HG03342 (cell line): ENCODE data around the gene RNU4-1.

Experiments used
- ATAC-seq: cut with Tn5 transposase; IDR thresholded peaks from one replicate; pipeline ENCODE4 v1.9.1; 2021; ENCODE audit warnings: mild to moderate bottlenecking, moderate library complexity; ENCODE audit not compliant: unreplicated experiment

Gene RNU4-1

DNA sequence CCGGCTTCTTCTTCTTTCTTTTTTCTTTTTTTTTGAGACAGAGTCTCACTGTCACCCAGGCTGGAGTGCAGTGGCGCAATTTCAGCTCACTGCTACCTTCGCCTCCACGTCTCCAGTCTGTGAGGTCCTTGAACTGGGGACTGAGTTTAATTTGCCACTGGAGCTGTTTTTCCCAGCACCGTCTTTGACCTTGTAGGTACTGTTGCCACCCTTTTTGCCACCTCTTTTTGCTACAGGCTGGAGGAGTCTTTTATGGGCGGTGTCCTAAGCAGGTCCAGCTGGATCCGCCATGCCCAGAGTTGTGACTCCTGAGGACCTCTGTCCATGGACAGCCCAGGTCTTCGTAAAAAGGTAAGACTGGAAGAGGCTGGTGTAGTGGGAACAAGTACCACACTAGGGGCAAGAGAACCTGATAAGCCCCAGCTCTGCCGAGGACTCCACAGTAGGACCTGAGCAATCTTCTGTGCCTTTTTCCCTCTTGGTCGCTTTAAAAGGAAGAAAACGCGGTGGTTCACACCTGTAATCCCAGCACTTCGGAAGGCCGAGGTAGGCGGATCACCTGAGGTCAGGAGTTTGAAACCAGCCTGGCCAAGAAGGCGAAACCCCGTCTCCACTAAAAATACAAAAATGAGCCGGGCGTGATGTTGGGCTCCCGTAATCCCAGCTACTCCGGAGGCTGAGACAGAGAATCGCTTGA is 2.3 kb downstream of the RNU4-1 start:
- no peak for ATAC-seq

DNA sequence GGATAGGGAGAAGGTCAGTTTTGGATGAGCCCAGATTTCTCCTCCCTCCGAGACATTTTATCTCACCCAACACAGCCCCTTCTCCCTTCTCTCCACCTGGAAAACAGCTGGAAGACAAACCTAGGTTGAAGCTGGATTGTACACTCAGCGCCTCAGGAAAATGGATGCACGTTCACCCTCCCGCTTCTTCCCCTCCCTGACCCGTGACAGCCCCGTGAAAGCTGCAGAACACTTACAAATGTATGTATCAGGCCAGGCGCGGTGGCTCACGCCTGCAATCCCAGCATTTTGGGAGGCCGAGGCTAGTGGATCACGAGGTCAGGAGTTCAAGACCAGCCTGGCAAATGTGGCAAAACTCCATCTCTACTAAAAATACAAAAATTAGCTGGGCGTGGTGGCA is 5.5 kb downstream of the RNU4-1 start:
- ATAC-seq = no peak

DNA sequence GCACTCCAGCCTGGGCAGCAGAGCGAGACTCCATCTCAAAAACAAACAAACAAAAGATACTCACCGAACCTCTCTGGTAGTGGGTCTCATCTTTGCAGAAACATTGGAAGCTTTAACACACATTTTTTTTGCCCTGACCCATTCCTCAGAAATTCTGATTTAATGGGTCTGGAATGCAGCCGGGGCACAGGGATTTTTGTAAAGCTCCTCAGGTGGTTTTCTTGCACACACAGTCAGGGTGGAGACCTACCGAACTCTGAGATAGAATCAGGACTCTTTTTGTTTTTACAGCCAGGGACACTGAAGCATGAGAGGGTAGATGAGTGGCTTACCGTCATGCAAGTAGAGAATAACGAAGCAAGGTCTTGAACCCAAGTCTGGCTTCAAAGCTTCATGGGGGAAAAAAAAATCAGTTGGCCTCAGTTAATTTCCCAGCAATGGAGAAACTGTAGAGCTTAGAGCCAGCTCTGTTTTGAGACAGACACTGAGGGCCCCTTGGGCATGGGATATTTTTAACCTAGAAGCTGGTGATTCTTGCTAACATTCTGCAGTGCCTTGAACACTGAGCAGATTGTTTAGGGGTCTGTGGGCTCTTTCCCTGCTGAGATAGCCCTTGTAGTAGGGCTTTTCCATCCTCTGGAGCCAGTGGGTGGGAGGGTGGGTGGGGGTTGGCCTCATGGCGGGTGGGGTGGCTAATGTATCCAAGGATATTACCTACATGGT is 6.1 kb downstream of the RNU4-1 start:
- no peak for ATAC-seq

DNA sequence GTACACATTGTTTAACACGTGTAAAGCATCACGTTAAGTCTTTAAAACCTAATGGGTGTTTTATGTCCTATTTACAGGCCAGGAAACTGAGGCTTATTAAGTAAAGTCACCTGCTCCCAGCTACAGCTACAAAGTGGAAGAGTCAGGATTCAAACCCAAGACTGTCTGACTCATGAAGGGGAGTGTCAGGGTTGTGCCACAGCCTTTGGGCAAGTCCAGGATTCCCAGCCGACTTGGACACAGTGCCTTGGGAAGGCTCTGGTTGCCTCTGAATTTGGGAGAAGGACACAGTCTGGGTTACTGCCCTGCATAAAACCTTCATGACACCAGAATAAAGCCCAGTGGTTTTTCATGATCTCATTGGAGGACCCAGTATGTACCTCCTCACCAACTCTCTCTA is 8.7 kb downstream of the RNU4-1 start:
- ATAC-seq = no peak

DNA sequence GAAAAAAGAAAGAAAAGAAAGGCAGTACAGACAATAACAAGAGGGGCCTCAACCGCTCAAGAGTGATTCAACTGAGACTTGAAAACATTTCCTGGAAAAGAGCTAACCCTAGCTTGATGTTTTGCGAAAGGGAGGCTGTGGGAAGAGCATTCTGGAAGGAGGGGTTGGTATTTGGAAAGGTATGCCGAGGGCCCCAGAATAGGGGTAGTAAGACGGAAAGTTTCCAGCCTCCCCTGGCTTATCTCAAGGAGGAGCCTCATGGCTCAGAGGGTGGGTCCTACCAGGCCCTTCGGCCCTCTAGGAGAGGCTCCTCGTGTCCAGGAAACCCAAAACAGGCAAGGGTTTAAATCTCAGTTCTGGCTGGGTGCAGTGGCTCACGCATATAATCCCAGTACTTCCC is 9.7 kb downstream of the RNU4-1 start:
- ATAC-seq = no peak

DNA sequence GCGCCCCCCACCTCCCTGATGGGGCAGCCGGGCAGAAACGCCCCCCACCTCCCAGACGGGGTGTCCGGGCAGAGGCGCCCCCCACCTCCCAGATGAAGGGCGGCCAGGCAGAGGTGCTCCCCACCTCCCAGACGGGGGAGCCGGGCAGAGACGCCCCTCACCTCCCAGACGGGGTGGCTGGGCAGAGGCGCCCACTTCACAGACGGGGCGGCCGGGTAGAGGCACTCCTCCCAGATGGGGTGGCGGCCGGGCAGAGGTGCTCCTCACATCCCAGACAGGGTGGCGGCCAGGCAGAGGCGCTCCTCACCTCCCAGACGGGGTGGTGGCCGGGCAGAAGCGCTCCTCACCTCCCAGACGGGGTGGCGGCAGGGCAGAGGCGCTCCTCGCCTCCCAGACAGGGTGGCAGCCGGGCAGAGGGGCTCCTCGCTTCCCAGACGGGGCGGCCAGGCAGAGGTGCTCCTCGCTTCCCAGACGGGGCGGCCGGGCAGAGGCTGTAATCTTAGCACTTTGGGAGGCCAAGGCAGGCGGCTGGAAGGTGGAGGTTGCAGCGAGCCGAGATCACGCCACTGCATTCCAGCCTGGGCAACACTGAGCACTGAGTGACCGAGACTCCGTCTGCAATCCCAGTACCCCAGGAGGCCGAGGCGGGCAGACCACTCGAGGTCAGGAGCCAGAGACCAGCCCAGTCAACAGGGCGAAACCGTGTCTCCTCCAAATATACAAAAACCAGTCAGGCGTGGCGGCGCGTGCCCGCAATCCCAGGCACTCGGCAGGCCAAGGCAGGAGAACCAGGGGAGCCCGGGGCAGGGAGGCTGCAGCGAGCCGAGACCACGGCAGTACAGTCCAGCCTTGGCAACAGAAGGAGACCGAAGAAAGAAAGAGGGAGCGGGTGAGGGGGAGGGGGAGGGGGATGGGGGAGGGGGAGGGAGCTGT is 14.6 kb downstream of the RNU4-1 start:
- ATAC-seq = no peak

DNA sequence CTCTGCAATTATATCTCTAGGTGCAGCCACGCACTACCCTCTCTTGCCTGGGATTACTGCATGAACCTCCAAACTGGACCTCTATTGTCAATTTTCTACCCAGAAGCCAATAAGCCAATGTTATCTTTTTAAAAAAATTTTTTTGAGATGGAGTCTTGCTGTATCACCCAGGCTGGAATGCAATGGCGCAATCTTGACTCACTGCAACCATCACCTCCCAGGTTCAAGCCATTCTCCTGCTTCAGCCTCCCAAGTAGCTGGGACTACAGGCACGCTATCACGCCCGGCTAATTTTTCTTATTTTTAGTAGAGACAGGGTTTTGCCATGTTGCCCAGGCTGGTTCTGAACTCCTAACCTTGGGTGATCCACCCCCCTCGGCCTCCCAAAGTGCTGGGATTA is 16.3 kb downstream of the RNU4-1 start:
- no peak for ATAC-seq

DNA sequence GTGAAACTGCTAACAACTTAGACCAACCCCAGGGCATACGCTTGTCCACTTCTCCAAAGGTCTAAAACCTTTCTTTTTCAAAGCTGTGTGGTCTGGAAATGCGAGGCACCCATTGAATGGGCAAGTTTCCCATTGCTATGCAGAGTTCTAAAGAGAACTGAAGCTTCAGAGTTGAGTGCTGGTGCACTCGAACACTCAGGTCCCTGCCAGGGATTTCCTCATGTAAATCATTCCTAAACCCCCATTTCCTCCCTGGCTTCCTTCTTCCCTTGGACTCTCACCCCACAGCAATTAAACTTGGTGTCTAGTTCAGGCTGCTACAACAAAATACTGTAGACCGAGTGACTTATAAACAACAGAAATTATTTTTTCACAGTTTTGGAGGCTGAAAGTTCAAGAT is 25.3 kb downstream of the RNU4-1 start:
- ATAC-seq = no peak

DNA sequence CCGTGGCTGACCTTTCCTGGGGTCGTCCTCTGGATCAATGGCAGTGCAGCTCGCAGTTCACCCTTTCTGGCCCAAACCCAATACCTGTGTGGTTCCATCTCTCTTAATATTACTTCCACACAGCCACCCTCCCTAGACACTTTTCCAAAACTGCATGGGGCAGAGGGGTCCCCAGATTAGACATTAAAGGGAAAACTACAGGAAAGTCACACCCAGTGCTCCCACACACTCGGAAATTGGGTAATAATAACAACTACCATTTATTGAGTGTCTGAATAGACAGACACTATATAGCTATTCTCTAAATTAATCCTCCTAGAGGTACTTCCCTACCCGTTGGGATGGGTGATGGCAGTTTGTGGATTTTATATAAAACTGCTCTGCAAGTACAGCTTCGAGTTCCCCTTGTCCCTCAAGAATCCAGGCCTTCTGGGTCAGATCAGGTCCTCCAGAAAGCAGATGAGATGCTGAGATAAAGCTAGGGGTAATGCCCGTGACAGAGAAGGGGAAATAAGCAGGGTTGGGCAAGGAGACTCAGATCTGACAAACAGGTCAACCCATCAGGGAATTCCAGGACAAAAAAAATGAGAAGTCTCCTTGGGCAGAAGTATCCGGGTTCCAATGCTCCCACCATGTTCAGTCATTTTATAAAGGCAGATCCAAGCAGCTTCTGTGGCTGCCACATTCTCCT is 26.7 kb downstream of the RNU4-1 start:
- ATAC-seq = no peak

DNA sequence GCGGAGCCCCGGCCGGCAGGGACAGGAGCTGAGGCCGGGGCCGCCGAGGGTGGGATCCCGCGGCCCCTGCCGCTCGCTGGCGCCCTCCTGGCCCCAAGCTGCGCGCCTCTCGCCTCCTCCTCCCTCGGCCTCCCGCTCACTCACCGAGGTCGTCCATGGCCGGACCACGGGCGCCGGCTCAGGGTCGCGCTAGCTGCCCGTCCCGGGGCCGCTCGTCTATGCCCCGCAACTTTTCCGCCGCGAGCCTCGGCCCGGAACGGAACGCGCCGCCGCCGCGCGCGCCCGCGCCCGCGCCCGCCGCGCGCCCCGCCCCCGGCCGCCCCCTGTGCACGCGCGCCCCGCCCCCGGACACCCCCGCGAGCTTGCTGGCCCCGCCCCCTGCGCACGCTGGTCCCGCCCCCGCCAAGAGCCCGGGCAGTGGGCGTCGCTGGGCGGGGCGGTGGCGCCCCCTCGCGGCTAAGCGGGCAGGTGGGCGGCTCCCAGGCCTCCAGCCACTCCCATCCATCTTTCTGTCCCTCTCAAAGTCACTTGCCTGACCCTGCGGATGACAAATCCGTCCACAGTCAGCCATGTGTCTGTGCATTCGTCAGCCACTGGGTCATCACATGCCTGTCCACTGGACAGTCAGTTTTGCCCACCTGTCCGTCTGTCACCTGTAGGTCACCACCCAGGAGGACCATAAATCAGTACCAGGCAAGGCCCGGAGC is 27.4 kb downstream of the RNU4-1 start, which contains the start of gene PXN:
PXN (minus strand) TSS at position 258 of the 707 bp plus-strand sequence; CDS start at position 157, 101 bp downstream.
- peak; percentile 81 for ATAC-seq

DNA sequence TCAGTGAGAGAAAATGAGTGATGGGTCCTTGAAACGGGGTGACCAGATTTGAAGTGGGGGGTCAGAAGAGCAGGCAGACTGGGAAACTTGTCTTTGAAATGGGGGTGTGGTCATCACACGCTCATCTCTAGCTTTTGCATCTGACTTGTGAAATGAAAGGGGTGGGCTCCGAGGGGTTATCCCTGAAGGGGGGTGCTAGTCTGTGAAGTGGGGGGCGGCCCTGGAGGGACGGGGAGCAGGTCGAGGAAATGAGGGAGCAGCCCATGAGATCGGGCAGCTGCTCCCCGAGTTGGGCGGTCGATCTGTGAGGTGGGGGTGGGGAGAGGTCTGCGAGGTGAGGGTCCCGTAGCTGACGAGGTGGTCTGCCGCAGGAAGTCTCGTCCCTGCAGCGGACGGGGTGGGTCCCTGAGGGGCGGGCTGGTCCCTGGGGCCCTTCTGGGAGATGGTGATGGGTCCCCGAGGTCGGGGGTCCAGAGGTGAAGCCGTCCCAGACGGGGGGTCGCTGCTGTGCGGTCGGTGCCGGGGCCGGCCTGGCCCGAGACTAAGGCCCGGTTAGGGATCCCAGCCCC is 28.0 kb downstream of the RNU4-1 start:
- ATAC-seq = no peak

DNA sequence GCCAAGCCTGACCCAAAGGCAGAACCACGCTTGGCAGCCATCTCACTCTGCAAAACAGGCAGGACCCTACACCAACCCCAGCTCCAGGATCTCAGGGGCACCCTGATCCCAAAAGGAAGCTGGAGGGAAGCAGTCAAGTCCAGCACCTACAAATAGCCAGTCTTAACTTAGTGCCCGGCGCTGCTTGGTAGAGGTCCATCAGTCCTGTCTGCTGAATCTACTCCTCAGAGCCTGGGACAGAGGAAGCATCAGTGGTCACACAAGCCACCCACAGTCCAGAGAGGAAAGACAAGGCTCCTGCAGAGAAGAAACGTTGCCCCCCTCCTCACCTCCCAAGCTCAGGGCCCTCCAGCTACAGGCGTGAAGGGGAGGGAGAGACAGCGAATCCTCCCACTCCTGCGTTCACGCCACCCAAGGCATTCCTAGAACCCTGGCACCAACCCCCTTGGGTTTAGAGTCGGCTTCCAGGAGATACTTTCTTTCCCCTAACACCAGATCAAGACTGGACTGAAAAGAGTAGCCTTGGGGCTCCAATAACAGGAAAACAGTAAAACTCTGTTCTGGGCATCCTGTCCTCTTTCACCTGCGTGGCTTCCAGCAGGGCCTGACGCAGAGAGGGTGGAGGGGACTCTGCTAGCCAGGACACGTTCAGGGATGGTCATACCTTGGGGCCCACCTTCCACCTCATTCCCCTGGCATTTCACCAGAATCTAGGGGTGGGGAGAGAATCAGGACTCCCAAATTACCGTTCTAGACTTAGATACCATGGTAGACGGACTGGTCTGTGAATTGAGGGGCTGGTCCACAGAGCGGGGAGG is 28.7 kb downstream of the RNU4-1 start:
- no peak for ATAC-seq

DNA sequence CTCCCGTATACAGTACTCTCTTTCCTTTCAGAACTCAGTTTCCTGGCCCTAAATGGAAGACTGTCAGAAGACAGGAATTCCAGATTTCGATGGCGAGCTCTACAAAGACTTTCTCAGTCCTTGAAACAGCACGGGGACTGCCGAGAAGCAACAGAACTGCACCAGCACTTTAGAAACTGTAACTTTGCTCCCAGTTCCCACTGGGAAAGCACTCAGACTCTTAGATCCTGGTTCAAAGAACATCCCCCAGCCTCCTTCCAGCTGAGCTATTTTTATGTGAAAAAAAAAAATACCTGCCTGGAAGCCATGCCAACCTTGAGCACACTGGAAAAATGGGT is 29.3 kb downstream of the RNU4-1 start:
- ATAC-seq = no peak

DNA sequence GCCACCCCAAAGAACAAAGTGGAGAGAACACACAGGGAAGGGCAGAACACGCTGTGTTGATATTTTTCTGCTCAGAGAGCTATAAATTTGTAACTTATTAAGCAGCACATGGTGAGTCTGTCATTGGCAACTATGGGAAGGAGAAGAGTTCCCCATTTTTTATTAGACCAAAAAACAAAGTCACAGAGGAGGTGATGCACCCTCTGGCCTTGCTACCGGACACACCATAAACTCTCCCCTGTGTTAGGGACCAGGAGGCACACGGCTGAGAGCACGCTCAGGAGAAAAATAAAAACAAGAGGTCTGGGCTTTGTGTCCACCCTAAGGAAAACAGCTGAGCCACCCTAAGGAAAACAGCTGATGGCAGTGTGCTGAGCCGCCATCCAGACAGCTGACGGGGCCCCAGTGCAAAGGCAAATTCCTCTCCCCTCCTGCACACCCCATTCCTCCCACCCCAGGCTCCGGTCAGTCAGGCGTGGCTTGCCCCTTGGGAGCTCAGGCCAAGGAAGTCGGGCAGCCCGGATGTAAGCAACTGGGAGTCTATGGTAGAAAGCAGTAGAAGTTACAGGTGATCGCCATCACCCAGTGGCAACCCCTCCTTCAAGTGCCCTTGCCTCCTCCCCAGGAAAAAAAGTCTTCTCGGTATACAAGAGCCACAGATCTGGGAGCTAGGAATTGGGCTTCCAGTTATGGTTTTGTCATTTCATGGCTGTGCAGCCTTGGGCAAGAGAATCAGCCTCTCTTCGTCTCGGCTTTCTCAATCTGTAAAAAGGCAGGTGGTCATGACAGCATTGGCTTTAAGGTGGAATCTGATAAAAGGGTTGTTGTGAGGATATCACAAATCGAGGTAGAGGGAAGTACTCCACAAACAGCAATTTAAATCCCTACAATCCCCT is 29.9 kb downstream of the RNU4-1 start:
- no peak for ATAC-seq

DNA sequence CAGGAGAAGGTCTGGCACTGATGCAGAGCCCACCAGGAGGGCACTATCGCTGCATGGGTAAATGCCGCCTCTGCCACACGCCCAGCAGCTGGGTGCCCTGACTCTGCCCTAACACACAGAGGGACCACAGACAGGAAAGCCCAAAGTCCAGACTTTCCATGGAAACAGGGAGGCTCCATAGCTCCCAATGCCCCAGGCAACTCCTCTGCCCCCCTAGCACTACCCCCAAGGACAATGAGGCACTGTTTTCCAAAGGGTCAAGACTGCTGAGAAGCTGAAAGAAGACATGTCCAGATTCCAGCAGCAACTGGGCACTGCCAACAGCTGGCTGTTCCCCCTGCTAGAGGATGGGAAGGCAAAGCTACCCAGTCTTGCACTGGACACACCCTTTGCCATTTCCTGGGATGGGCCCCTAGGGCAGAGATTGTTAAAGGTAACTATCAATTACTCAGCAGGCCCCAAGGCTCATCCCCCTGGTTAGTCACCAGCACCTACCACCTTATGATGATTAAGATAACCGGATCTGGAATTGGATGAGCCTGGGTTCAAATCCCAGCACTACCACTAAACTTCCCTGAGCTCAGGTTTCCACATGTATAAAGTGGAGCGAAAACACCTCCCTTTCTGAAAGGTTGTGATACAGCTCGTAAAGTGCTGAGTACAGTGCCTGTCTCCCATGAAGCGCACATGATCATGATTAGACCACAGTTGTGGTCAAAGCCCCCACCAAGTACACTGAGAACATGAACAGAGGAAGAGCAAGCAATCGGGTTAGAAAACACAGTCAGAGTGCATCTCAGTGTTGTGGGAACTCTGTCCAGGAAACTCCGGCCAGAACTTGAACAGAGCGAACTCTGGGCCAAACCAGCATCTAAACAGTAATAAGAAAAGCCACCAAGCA is 30.8 kb downstream of the RNU4-1 start:
- ATAC-seq = no peak

DNA sequence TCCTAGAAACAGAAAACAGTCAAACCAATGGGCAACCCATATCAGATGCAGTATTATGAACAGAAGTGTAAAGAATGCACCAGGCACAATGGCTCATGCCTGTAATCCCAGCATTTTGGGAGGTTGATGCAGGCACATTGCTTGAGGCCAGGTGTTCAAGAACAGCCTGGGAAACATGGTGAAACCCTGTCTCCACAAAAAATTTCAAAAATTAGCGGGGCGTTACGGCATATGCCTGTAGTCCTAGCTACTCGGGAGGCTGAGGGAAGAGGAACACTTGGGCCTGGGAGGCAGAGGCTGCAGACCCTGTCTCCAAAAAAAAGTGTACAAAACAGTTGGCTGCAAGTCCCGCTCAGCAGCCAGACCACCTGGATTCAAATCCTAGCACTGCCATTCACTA is 32.4 kb downstream of the RNU4-1 start:
- no peak for ATAC-seq
